ENCODE measurements around the gene ABR. TPM values are rescaled to one million over a fixed set of nuclear protein-coding genes. Genes with fewer than 3 reads are reported as not detected.
"Not testable (repeated sequence)": the region's sequence is repeated elsewhere in the genome, so short reads cannot be mapped to it uniquely, and the experiment has no call there.

ABR gene
- polyA plus RNA-seq, 6 donors from 2014 or later, result 4.3 to 47.2 (median 28.1) TPM

- Mint-ChIP-seq H3K4me1 (peaks cover 37 to 90% (median 75%) of the 10 kb centered on the region in 3 donors), H3K36me3 (no peaks in the 10 kb centered on the region), H3K9me3 (peaks cover 0 to 2% (median 0%) of the 10 kb centered on the region in 7 donors), H3K27me3 (no peaks in the 10 kb centered on the region), H3K4me3 (peak overlapping the region; percentile 69 to 92 (median 82)), H3K27ac (peak overlapping the region in 5 of 6 donors; percentile 57 to 92 (median 90))
- DNase-seq, result peak; percentile 45
- peak; percentile 80 to 93 for ATAC-seq (ENCODE audit: low read depth in 2 of 2)
Observed at GRCh38 chr17:1216217-1217088, 36.7 kb upstream of the ABR start.

GRCh38 chr17:1212946-1213345 lies 33.2 kb upstream of the ABR start:
- ATAC-seq (ENCODE audit: low read depth in 2 of 2), result no peak

GRCh38 chr17:1211287-1211686 lies 31.5 kb upstream of the ABR start:
- H3K27ac Mint-ChIP-seq, result peak overlapping the region in 1 of 6 donors; percentile 21
- H3K27me3 Mint-ChIP-seq, result no peaks in the 10 kb centered on the region
- H3K4me3 Mint-ChIP-seq, result peak overlapping the region in 1 of 8 donors; percentile 26
- DNase-seq, result no peak
- no peaks in the 10 kb centered on the region for H3K9me3 Mint-ChIP-seq
- no peak for ATAC-seq (ENCODE audit: low read depth in 2 of 2)
- H3K4me1 Mint-ChIP-seq, result peaks cover 22 to 84% (median 58%) of the 10 kb centered on the region in 3 donors
- H3K36me3 Mint-ChIP-seq, result no peaks in the 10 kb centered on the region

More at GRCh38 chr17:1212946-1213345, 33.2 kb upstream of the ABR start:
- Mint-ChIP-seq H3K36me3 (no peaks in the 10 kb centered on the region), H3K4me3 (peak overlapping the region in 5 of 8 donors; percentile 62 to 84 (median 76)), H3K27me3 (no peaks in the 10 kb centered on the region), H3K27ac (peak overlapping the region in 4 of 6 donors; percentile 53 to 91 (median 58)), H3K4me1 (peaks cover 34 to 86% (median 65%) of the 10 kb centered on the region in 3 donors), H3K9me3 (no peaks in the 10 kb centered on the region)
- no peak for DNase-seq

- H3K27ac Mint-ChIP-seq, result peak overlapping the region in 1 of 6 donors; percentile 69
- no peaks in the 10 kb centered on the region for H3K36me3 Mint-ChIP-seq
- ATAC-seq (ENCODE audit: low read depth in 2 of 2), result no peak
- no peaks in the 10 kb centered on the region for H3K9me3 Mint-ChIP-seq
- H3K4me1 Mint-ChIP-seq, result peaks cover 20 to 74% (median 40%) of the 10 kb centered on the region in 3 donors
- peak overlapping the region in 1 of 8 donors; percentile 35 for H3K4me3 Mint-ChIP-seq
- no peak for DNase-seq
- no peaks in the 10 kb centered on the region for H3K27me3 Mint-ChIP-seq
Observed at GRCh38 chr17:1208966-1209365, 29.2 kb upstream of the ABR start.

- no peak overlapping the region for H3K4me3 Mint-ChIP-seq
- no peaks in the 10 kb centered on the region for H3K27me3 Mint-ChIP-seq
- peaks cover 22 to 65% (median 28%) of the 10 kb centered on the region in 3 donors for H3K4me1 Mint-ChIP-seq
- ATAC-seq (ENCODE audit: low read depth in 2 of 2) (no peak), DNase-seq (no peak)
- no peaks in the 10 kb centered on the region for H3K9me3 Mint-ChIP-seq
- peak overlapping the region in 1 of 6 donors; percentile 11 for H3K27ac Mint-ChIP-seq
- no peaks in the 10 kb centered on the region for H3K36me3 Mint-ChIP-seq
Observed at GRCh38 chr17:1206026-1206777, 26.4 kb upstream of the ABR start.

- no peak for ATAC-seq (ENCODE audit: low read depth in 2 of 2)
- Mint-ChIP-seq H3K27me3 (no peaks in the 10 kb centered on the region), H3K4me3 (peak overlapping the region in 6 of 8 donors; percentile 43 to 83 (median 74)), H3K27ac (peak overlapping the region in 4 of 6 donors; percentile 65 to 97 (median 86)), H3K36me3 (no peaks in the 10 kb centered on the region), H3K9me3 (no peaks in the 10 kb centered on the region), H3K4me1 (peaks cover 26 to 73% (median 35%) of the 10 kb centered on the region in 3 donors)
- DNase-seq, result no peak
Observed at GRCh38 chr17:1203967-1204291, 24.1 kb upstream of the ABR start.

GRCh38 chr17:1203111-1203966 lies 23.6 kb upstream of the ABR start:
- Mint-ChIP-seq H3K36me3 (no peaks in the 10 kb centered on the region), H3K27me3 (no peaks in the 10 kb centered on the region), H3K4me3 (peak overlapping the region in 5 of 8 donors; percentile 22 to 63 (median 53)), H3K4me1 (peaks cover 27 to 75% (median 41%) of the 10 kb centered on the region in 3 donors), H3K9me3 (no peaks in the 10 kb centered on the region), H3K27ac (peak overlapping the region in 1 of 6 donors; percentile 81)
- ATAC-seq (ENCODE audit: low read depth in 2 of 2) (peak in 1 of 2 donors; percentile 24), DNase-seq (peak; percentile 36)

- Mint-ChIP-seq H3K36me3 (no peaks in the 10 kb centered on the region), H3K4me3 (peak overlapping the region in 7 of 8 donors; percentile 48 to 84 (median 60)), H3K27ac (peak overlapping the region in 5 of 6 donors; percentile 80 to 93 (median 82)), H3K9me3 (no peaks in the 10 kb centered on the region), H3K4me1 (peaks cover 38 to 80% (median 46%) of the 10 kb centered on the region in 3 donors), H3K27me3 (no peaks in the 10 kb centered on the region)
- DNase-seq (no peak), ATAC-seq (ENCODE audit: low read depth in 2 of 2) (no peak)
Observed at GRCh38 chr17:1202291-1202690, 22.5 kb upstream of the ABR start.

GRCh38 chr17:1201132-1201702 lies 21.4 kb upstream of the ABR start:
- H3K4me1 Mint-ChIP-seq, result peaks cover 39 to 79% (median 50%) of the 10 kb centered on the region in 3 donors
- H3K4me3 Mint-ChIP-seq, result peak overlapping the region; percentile 3 to 84 (median 62)
- H3K27ac Mint-ChIP-seq, result peak overlapping the region; percentile 59 to 95 (median 80)
- DNase-seq (peak; percentile 45), ATAC-seq (ENCODE audit: low read depth in 2 of 2) (peak in 1 of 2 donors; percentile 2)
- no peaks in the 10 kb centered on the region for H3K27me3 Mint-ChIP-seq
- H3K36me3 Mint-ChIP-seq, result no peaks in the 10 kb centered on the region
- H3K9me3 Mint-ChIP-seq, result no peaks in the 10 kb centered on the region

GRCh38 chr17:1199271-1199743 lies 19.5 kb upstream of the ABR start:
- ATAC-seq (ENCODE audit: low read depth in 2 of 2) (peak in 1 of 2 donors; percentile 21), DNase-seq (peak; percentile 51)
- H3K27ac Mint-ChIP-seq, result peak overlapping the region; percentile 93 to 99 (median 98)
- H3K36me3 Mint-ChIP-seq, H3K27me3 Mint-ChIP-seq, H3K9me3 Mint-ChIP-seq: not testable (repeated sequence)
- peak overlapping the region; percentile 65 to 84 (median 76) for H3K4me3 Mint-ChIP-seq
- H3K4me1 Mint-ChIP-seq, result peaks cover 39 to 79% (median 50%) of the 10 kb centered on the region in 3 donors

GRCh38 chr17:1197781-1198490 lies 18.2 kb upstream of the ABR start:
- H3K36me3 Mint-ChIP-seq, result no peaks in the 10 kb centered on the region
- peaks cover 0 to under 1% (median 0%) of the 10 kb centered on the region in 7 donors for H3K9me3 Mint-ChIP-seq
- peak; percentile 91 for DNase-seq
- peak; percentile 85 to 91 for ATAC-seq (ENCODE audit: low read depth in 2 of 2)
- no peaks in the 10 kb centered on the region for H3K27me3 Mint-ChIP-seq
- peaks cover 39 to 87% (median 59%) of the 10 kb centered on the region in 3 donors for H3K4me1 Mint-ChIP-seq
- H3K4me3 Mint-ChIP-seq, result peak overlapping the region; percentile 62 to 84 (median 76)
- peak overlapping the region; percentile 93 to 99 (median 98) for H3K27ac Mint-ChIP-seq

GRCh38 chr17:1197379-1197778 lies 17.6 kb upstream of the ABR start:
- no peak for DNase-seq
- Mint-ChIP-seq H3K4me1 (peaks cover 38 to 84% (median 58%) of the 10 kb centered on the region in 3 donors), H3K4me3 (peak overlapping the region in 6 of 8 donors; percentile 53 to 81 (median 66)), H3K27me3 (no peaks in the 10 kb centered on the region), H3K9me3 (peaks cover 0 to 1% (median 0%) of the 10 kb centered on the region in 7 donors), H3K36me3 (no peaks in the 10 kb centered on the region), H3K27ac (peak overlapping the region; percentile 7 to 99 (median 98))
- no peak for ATAC-seq (ENCODE audit: low read depth in 2 of 2)
